ENCODE data around the gene HSBP1L1.

DNA sequence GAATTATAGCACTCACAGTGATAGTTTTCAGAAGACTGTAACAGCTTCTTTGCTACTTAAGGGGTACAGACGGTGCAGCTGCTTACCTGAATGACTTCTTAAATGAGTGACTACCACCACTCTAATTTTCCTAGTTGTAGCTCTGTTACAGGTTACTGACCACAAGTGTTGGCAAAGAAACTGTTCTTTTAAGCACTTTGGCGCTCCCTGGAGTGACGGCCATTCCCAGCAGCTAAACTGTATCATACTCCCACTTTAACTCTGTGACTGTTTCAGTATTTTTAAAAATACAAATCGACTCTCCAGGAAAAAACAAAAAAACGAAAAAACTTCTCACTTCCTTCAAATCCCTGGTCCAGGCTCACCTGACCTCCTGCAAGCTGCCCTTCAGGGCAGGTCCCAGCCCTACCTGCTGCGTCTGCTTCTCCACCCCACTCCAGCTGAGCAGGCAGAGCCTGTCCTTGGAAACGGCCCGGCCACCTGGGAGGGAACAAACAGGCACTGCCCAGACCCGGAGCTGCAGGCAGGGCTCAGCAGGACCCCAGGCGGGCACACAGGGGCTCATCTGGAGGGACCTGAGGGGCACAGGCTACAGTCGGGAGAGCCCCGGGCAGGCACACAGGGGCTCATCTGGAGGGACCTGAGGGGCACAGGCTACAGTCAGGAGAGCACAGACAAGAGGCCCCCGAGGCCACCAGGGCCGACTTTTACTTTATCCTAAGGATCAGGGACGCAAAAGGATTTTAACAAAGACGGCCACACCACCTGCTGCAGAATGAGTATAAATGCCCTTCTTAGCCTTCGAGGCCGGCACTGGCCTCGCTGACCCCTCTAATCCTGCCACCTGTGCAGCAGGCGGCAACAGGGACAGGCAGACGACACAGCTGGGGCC lies 37.5 kb upstream of the HSBP1L1 start:
- TF ChIP-seq, protein P1, sequence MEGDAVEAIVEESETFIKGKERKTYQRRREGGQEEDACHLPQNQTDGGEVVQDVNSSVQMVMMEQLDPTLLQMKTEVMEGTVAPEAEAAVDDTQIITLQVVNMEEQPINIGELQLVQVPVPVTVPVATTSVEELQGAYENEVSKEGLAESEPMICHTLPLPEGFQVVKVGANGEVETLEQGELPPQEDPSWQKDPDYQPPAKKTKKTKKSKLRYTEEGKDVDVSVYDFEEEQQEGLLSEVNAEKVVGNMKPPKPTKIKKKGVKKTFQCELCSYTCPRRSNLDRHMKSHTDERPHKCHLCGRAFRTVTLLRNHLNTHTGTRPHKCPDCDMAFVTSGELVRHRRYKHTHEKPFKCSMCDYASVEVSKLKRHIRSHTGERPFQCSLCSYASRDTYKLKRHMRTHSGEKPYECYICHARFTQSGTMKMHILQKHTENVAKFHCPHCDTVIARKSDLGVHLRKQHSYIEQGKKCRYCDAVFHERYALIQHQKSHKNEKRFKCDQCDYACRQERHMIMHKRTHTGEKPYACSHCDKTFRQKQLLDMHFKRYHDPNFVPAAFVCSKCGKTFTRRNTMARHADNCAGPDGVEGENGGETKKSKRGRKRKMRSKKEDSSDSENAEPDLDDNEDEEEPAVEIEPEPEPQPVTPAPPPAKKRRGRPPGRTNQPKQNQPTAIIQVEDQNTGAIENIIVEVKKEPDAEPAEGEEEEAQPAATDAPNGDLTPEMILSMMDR (IDR thresholded peaks at IDR 0.05) = no peak
- peak in 1 of 2 donors; percentile 49 for TF ChIP-seq POLR2A (IDR thresholded peaks at IDR 0.05)

Measured in thyroid gland (tissue), 4 donors.